WERI-Rb-1 (cell line): ENCODE data around the gene MAGI1.

Experiments used
- DNase-seq: peaks from one replicate; pipeline ENCODE4 v3.0.0-alpha.2; 2020
- H3K27ac ChIP-seq: fragments of 250-450 bp; sonication (Bioruptor Pico); 2 replicates; pipeline ENCODE4 v1.5.1; 2020; ENCODE audit warnings: mild to moderate bottlenecking, moderate library complexity
- H3K27me3 ChIP-seq: fragments of 250-450 bp; sonication (Bioruptor Pico); 2 replicates; pipeline ENCODE4 v1.5.1; 2021; ENCODE audit warnings: mild to moderate bottlenecking, low read depth, moderate library complexity; ENCODE audit not compliant: insufficient read depth, severe bottlenecking
- H3K36me3 ChIP-seq: fragments of 250-450 bp; sonication (Bioruptor Pico); 2 replicates; pipeline ENCODE4 v1.5.1; 2020; ENCODE audit warnings: mild to moderate bottlenecking, moderate library complexity
- H3K4me3 ChIP-seq: 2 replicates; pipeline ENCODE4 v1.5.1; 2011; ENCODE audit warnings: low read depth, mild to moderate bottlenecking, control low read depth, low read length
- H3K9me3 ChIP-seq: fragments of 250-450 bp; sonication (Bioruptor Pico); 2 replicates; pipeline ENCODE4 v1.5.1; 2021; ENCODE audit warnings: mild to moderate bottlenecking, moderate library complexity; ENCODE audit not compliant: severe bottlenecking
- CTCF ChIP-seq: IDR thresholded peaks from 2 replicates; pipeline ENCODE4 v1.5.1; 2011; ENCODE audit warnings: low read depth, mild to moderate bottlenecking, control low read depth, inconsistent platforms, low read length

MAGI1 gene

DNA sequence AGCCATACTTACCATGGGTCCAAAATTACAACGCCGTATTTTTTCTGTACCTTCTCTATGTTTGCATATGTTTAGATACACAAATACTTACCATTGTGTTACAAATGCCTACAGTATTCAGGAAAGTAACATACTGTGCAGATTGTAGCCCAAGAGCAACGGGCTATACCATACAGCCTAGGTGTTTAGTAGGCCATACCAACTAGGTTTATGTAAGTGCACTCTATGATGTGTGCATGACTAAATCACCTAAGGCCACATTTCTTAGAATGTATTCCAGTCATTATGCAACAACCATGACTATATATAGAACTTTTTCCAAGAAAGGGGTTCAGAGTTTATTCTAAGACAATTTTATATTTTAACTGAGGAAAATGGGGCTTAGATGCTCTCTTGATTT is 411.7 kb downstream of the MAGI1 start:
- Histone ChIP-seq H3K36me3 (no peaks in the 10 kb centered on the region), H3K27ac (no peak overlapping the region), H3K9me3 (no peaks in the 10 kb centered on the region), H3K27me3 (no peaks in the 10 kb centered on the region), H3K4me3 (no peak overlapping the region)
- TF ChIP-seq CTCF: no peak
- no peak for DNase-seq

- H3K4me3 ChIP-seq: no peak overlapping the region
- H3K27ac ChIP-seq: no peak overlapping the region
- H3K9me3 ChIP-seq: no peaks in the 10 kb centered on the region
- no peak for DNase-seq
- H3K27me3 ChIP-seq: no peaks in the 10 kb centered on the region
- no peak for TF ChIP-seq CTCF
- no peaks in the 10 kb centered on the region for H3K36me3 ChIP-seq
Observed at GRCh38 chr3:65625305-65625704, 413.4 kb downstream of the MAGI1 start.

DNA sequence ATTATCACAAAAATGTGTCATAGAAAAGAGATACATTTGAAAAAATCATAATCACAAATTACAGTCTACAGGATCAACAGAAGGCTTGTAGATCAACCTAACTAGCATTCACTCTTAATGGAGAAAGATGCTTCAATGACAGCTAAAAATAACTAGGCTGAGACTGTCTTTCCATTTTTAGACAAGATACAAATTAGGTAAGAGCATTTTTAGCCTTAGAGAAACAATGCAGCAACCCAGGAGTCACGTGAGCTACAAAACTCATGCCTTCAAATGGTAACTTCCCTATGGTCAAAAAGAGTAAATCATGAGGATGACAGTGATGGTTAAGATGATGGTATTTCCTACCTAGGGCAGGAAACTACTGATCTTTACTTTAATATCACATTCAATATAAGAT is 415.4 kb downstream of the MAGI1 start:
- TF ChIP-seq CTCF: no peak
- no peak for DNase-seq
- H3K4me3 ChIP-seq: no peak overlapping the region
- H3K9me3 ChIP-seq: no peaks in the 10 kb centered on the region
- H3K27me3 ChIP-seq: no peaks in the 10 kb centered on the region
- H3K27ac ChIP-seq: no peak overlapping the region
- no peaks in the 10 kb centered on the region for H3K36me3 ChIP-seq

DNA sequence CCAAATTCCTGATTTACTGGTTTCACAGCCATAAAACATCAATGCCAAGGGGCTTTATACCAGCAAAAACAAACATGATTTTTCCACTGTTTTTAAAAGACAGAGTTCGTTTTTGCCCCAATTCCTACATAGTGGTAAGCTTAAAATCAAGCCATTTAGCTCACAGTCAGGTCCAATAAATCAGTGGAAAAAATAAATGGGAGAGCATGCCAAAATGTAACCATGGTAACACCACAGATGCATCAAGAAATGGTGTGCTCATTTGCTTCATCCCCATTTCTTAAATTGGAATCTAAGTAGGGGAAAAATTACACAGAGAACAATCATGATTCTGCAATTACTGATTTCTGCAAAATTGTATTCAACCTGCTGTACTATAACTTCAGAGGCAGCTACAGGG is 418.8 kb downstream of the MAGI1 start:
- no peak overlapping the region for H3K27ac ChIP-seq
- TF ChIP-seq CTCF: no peak
- H3K9me3 ChIP-seq: no peaks in the 10 kb centered on the region
- no peak overlapping the region for H3K4me3 ChIP-seq
- no peak for DNase-seq
- no peaks in the 10 kb centered on the region for H3K27me3 ChIP-seq
- no peaks in the 10 kb centered on the region for H3K36me3 ChIP-seq

- no peaks in the 10 kb centered on the region for H3K27me3 ChIP-seq
- TF ChIP-seq CTCF: no peak
- no peaks in the 10 kb centered on the region for H3K9me3 ChIP-seq
Observed at GRCh38 chr3:65619451-65619881, 419.3 kb downstream of the MAGI1 start.

GRCh38 chr3:65618599-65618998 is 420.1 kb downstream of the MAGI1 start:
- H3K27me3 ChIP-seq: no peaks in the 10 kb centered on the region
- H3K4me3 ChIP-seq: no peak overlapping the region
- H3K27ac ChIP-seq: no peak overlapping the region
- no peak for DNase-seq
- no peaks in the 10 kb centered on the region for H3K36me3 ChIP-seq
- H3K9me3 ChIP-seq: no peaks in the 10 kb centered on the region
- TF ChIP-seq CTCF: no peak

More at GRCh38 chr3:65619451-65619881, 419.3 kb downstream of the MAGI1 start:
- no peaks in the 10 kb centered on the region for H3K36me3 ChIP-seq
- no peak overlapping the region for H3K27ac ChIP-seq
- no peak overlapping the region for H3K4me3 ChIP-seq
- no peak for DNase-seq
